Measurements from ENCODE around the gene PIEZO1. TPM values are rescaled to one million over a fixed set of nuclear protein-coding genes. Genes with fewer than 3 reads are reported as not detected.

PIEZO1 gene
- total and polyA plus RNA-seq, 7 donors, result 18.0 to 242 (median 126) TPM

- no peak overlapping the region for H3K4me3 ChIP-seq
- peaks cover 0 to 39% (median 19%) of the 10 kb centered on the region in 4 donors for H3K4me1 ChIP-seq
- H3K9me3 ChIP-seq, result no peaks in the 10 kb centered on the region
- no peak for DNase-seq
- H3K27ac ChIP-seq, result no peak overlapping the region
- TF ChIP-seq EP300 (IDR thresholded peaks at IDR 0.05), result no peak
- no peak for TF ChIP-seq POLR2AphosphoS5 (IDR thresholded peaks at IDR 0.05)
- TF ChIP-seq POLR2A (IDR thresholded peaks at IDR 0.05), result no peak
- H3K36me3 ChIP-seq, result peaks cover 0 to 21% (median 5%) of the 10 kb centered on the region in 4 donors
- 83 to 87% methylated on average over 22 of the region's 22 CpGs for WGBS, 2 donors
- intact Hi-C loops (cut with DNase I), result no loop called here
- peaks cover 0 to 9% (median 0%) of the 10 kb centered on the region in 3 donors for H3K27me3 ChIP-seq
These were observed 20.3 kb upstream of the PIEZO1 start for GRCh38 chr16:88805340-88805715.

- intact Hi-C loops (cut with DNase I), result no loop called here
These were observed 19.7 kb upstream of the PIEZO1 start for GRCh38 chr16:88804552-88805339.

GRCh38 chr16:88804173-88804551, 19.1 kb upstream of the PIEZO1 start:
- Histone ChIP-seq H3K27me3 (peaks cover 0 to 9% (median 0%) of the 10 kb centered on the region in 3 donors), H3K27ac (no peak overlapping the region), H3K36me3 (peaks cover 0 to 12% (median under 1%) of the 10 kb centered on the region in 4 donors), H3K4me3 (peak overlapping the region in 3 of 4 donors; percentile 61 to 68 (median 63)), H3K9me3 (no peaks in the 10 kb centered on the region), H3K4me1 (peaks cover 0 to 29% (median 14%) of the 10 kb centered on the region in 4 donors)
- WGBS, 2 donors, result 1% methylated on average over 16 of the region's 16 CpGs
- no peak for DNase-seq
- intact Hi-C loops (cut with DNase I), result no loop called here
- TF ChIP-seq POLR2A (IDR thresholded peaks at IDR 0.05), result no peak
- TF ChIP-seq EP300 (IDR thresholded peaks at IDR 0.05), result no peak
- TF ChIP-seq CTCF (IDR thresholded peaks at IDR 0.05), result no peak
- TF ChIP-seq POLR2AphosphoS5 (IDR thresholded peaks at IDR 0.05), result no peak

More at GRCh38 chr16:88804552-88805339, 19.7 kb upstream of the PIEZO1 start:
- Histone ChIP-seq H3K4me3 (no peak overlapping the region), H3K4me1 (peaks cover 0 to 33% (median 14%) of the 10 kb centered on the region in 4 donors), H3K36me3 (peaks cover 0 to 18% (median 4%) of the 10 kb centered on the region in 4 donors), H3K9me3 (no peaks in the 10 kb centered on the region), H3K27me3 (peaks cover 0 to 9% (median 0%) of the 10 kb centered on the region in 3 donors), H3K27ac (no peak overlapping the region)
- no peak for DNase-seq
- WGBS, 2 donors, result 22 to 36% methylated on average over 39 of the region's 39 CpGs
- no peak for TF ChIP-seq CTCF (IDR thresholded peaks at IDR 0.05)
- no peak for TF ChIP-seq POLR2A (IDR thresholded peaks at IDR 0.05)
- no peak for TF ChIP-seq POLR2AphosphoS5 (IDR thresholded peaks at IDR 0.05)
- TF ChIP-seq EP300 (IDR thresholded peaks at IDR 0.05), result no peak

GRCh38 chr16:88803264-88803987, 18.4 kb upstream of the PIEZO1 start, which contains the start of gene CDT1:
Gene CDT1 (plus strand): TSS chr16:88803789. CDS start chr16:88803832, 43 bp downstream.
- peak within 1 kb of the TSS; percentile 51 to 68 (median 62) for H3K4me3 ChIP-seq
- peaks cover 0 to 4% (median 0%) of the 10 kb centered on the region in 4 donors for H3K36me3 ChIP-seq
- peaks cover 0 to 9% (median 0%) of the 10 kb centered on the region in 3 donors for H3K27me3 ChIP-seq
- WGBS, 2 donors, result 1% methylated on average over 97 to 98 of the region's 98 CpGs
- intact Hi-C loops (cut with DNase I), result no loop called here
- peak within 1 kb of the TSS; percentile 67 to 81 (median 76) for H3K27ac ChIP-seq
- H3K4me1 ChIP-seq, result peaks cover 0 to 29% (median 14%) of the 10 kb centered on the region in 4 donors
- no peaks in the 10 kb centered on the region for H3K9me3 ChIP-seq
- DNase-seq, result peak; percentile 91
- no peak for TF ChIP-seq CTCF (IDR thresholded peaks at IDR 0.05)
- peak; percentile 41 to 52 for TF ChIP-seq POLR2A (IDR thresholded peaks at IDR 0.05)
- TF ChIP-seq EP300 (IDR thresholded peaks at IDR 0.05), result no peak
- TF ChIP-seq POLR2AphosphoS5 (IDR thresholded peaks at IDR 0.05), result peak; percentile 75 to 95 (median 88)

- H3K4me1 ChIP-seq, result peaks cover 0 to 29% (median 14%) of the 10 kb centered on the region in 4 donors
- intact Hi-C loops (cut with DNase I), result no loop called here
- H3K27me3 ChIP-seq, result peaks cover 0 to 9% (median 0%) of the 10 kb centered on the region in 3 donors
- TF ChIP-seq POLR2AphosphoS5 (IDR thresholded peaks at IDR 0.05) (no peak), CTCF (IDR thresholded peaks at IDR 0.05) (no peak), EP300 (IDR thresholded peaks at IDR 0.05) (no peak), POLR2A (IDR thresholded peaks at IDR 0.05) (no peak)
- no peaks in the 10 kb centered on the region for H3K36me3 ChIP-seq
- H3K4me3 ChIP-seq, result no peak overlapping the region
- no peak for DNase-seq
- no peak overlapping the region for H3K27ac ChIP-seq
- no peaks in the 10 kb centered on the region for H3K9me3 ChIP-seq
- WGBS, 2 donors, result 77 to 92% methylated on average over 6 of the region's 6 CpGs
These were observed 15.2 kb upstream of the PIEZO1 start for GRCh38 chr16:88800277-88800592.
